ENCODE data around the gene BTD.

Gene BTD

GRCh38 chr3:15685927-15686326 is 84.4 kb downstream of the BTD start:
- Mint-ChIP-seq H3K4me1 (no peaks in the 10 kb centered on the region), H3K9me3 (no peaks in the 10 kb centered on the region), H3K27me3 (no peaks in the 10 kb centered on the region), H3K4me3 (no peak overlapping the region), H3K27ac (no peak overlapping the region), H3K36me3 (peaks cover 19% of the 10 kb centered on the region)
- DNase-seq (ENCODE audit: low spot score in 2 of 2) (no peak), ATAC-seq (ENCODE audit: low read depth) (no peak)

- Mint-ChIP-seq H3K36me3 (peaks cover 30% of the 10 kb centered on the region), H3K27ac (no peak overlapping the region), H3K9me3 (no peaks in the 10 kb centered on the region), H3K4me1 (no peaks in the 10 kb centered on the region), H3K4me3 (no peak overlapping the region), H3K27me3 (no peaks in the 10 kb centered on the region)
- DNase-seq (ENCODE audit: low spot score in 2 of 2) = no peak
- ATAC-seq (ENCODE audit: low read depth) = no peak
Observed at GRCh38 chr3:15690230-15690629, 88.7 kb downstream of the BTD start.

DNA sequence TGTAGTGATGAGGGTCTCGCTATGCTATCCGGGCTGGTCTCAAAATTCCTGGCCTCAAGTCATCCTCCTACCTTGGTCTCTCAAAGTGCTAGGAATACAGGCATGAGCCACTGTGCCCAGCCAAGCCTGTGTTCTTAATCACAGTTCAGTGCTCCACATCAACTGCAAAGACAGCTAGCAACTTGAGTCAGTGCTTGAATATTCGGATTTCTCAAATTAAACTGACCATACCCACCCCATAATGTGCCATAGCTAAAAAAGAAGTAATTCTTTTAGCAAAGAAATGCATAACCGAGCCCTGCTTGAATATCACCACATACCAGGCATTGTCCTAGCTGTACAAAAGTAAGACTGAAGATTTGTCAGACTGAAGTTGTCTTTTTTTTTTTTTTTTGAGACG is 89.2 kb downstream of the BTD start:
- H3K4me1 Mint-ChIP-seq = no peaks in the 10 kb centered on the region

DNA sequence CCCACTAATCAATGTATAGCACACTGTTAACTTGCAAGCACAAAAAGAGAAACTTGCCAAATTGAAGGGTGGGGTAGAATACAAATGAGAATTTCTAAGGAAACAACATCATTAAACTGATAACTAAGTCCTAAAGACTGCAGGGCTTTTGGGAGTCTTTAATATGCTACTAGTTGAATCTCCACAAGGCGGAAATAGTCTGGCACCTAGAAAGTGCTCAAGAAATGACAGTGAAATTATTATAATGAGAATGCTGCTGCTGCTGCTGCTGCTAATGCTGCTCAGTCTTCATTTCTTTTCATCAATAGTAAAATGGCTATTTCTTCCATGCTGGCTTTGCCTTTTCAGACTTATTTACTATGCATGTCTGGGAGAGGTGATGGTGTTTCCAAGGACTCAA is 91.8 kb downstream of the BTD start:
- DNase-seq (ENCODE audit: low spot score in 2 of 2) = no peak
- Mint-ChIP-seq H3K36me3 (peaks cover 27% of the 10 kb centered on the region), H3K9me3 (no peaks in the 10 kb centered on the region), H3K4me1 (peaks cover under 1% of the 10 kb centered on the region), H3K4me3 (no peak overlapping the region), H3K27me3 (no peaks in the 10 kb centered on the region), H3K27ac (no peak overlapping the region)
- ATAC-seq (ENCODE audit: low read depth) = no peak

More for the DNA sequence above, 89.2 kb downstream of the BTD start:
- H3K27me3 Mint-ChIP-seq = no peaks in the 10 kb centered on the region
- no peak for ATAC-seq (ENCODE audit: low read depth)
- no peaks in the 10 kb centered on the region for H3K9me3 Mint-ChIP-seq
- DNase-seq (ENCODE audit: low spot score in 2 of 2) = no peak
- no peak overlapping the region for H3K4me3 Mint-ChIP-seq
- H3K27ac Mint-ChIP-seq = no peak overlapping the region
- peaks cover 28% of the 10 kb centered on the region for H3K36me3 Mint-ChIP-seq

DNA sequence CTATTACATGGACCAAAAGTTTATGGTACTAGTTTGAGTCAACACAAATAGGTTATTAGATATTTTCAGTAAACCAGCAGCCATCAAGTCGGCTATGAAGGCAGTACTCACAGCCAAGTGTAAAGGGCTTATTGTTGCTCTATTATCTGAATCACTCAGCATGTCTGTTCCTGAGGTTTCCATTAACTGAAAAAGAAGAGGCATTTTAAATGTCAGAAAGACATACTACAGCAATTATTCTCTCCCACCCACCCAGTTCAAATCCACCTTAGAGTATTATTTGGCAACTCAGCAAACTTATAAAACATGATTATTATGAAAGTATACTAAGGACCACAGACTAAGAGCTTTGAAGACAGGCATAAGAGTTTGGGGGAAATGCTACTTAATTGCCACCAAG is 93.1 kb downstream of the BTD start:
- no peak for DNase-seq (ENCODE audit: low spot score in 2 of 2)
- Mint-ChIP-seq H3K4me1 (peaks cover 3% of the 10 kb centered on the region), H3K27ac (no peak overlapping the region), H3K4me3 (no peak overlapping the region), H3K27me3 (no peaks in the 10 kb centered on the region), H3K9me3 (no peaks in the 10 kb centered on the region), H3K36me3 (peaks cover 31% of the 10 kb centered on the region)
- no peak for ATAC-seq (ENCODE audit: low read depth)
